Fibroblast of gingiva (primary cell): ENCODE results near the gene PRRT2.
"Not testable (repeated sequence)": the region's sequence is repeated elsewhere in the genome, so short reads cannot be mapped to it uniquely, and the experiment has no call there.

Experiments
- DNase-seq: peaks from one replicate; pipeline ENCODE4 v3.0.0-alpha.2; 2011; ENCODE audit warnings: low read depth

Gene PRRT2

GRCh38 chr16:29811896-29812665 lies at the start of gene PRRT2:
TSS of gene PRRT2 (plus strand) at chr16:29812193. CDS start at chr16:29813055, 862 bp downstream.
- DNase-seq = peak; percentile 54

GRCh38 chr16:29763326-29763725 lies 48.7 kb upstream of the PRRT2 start:
- DNase-seq = no peak

GRCh38 chr16:29765167-29766032 lies 46.6 kb upstream of the PRRT2 start:
- no peak for DNase-seq

DNA sequence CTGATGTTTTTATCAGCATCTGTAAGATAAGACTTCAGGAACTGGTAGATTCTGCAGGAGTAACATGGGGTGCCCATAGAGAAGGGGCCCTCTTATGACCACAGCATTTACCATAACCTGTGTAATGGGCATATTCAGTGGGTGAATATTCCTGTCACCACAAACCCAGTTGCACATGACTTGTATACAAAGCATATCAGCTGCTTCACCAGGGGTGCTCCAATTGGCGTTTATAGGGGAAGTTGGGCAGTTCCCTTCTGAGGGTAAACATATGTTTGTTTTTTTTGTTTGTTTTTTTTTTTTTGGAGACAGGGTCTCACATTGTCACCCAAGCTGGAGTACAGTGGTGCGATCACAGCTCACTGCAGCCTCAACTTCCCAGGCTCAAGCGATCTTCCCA lies 45.4 kb upstream of the PRRT2 start:
- no peak for DNase-seq

DNA sequence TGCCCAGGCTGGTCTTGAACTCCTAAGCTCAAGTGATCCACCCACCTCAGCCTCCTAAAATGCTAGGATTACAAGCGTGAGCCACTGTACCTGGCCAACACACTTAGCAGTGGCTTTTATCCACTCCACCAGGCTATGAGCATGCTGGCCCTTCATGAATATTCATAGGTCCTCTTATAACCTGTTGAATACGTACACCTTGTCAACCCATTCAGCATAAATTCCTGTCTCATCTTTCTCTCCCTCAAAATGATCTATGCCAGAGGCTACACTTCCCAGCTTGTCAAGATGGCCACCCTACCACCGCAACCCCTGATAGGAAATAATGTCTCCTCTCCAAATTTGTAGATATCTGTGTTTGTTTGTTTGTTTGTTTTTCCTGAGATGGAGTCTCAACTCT lies 44.9 kb upstream of the PRRT2 start:
- DNase-seq = no peak

- DNase-seq = no peak
These were observed 42.5 kb upstream of the PRRT2 start for GRCh38 chr16:29769507-29769906.

DNA sequence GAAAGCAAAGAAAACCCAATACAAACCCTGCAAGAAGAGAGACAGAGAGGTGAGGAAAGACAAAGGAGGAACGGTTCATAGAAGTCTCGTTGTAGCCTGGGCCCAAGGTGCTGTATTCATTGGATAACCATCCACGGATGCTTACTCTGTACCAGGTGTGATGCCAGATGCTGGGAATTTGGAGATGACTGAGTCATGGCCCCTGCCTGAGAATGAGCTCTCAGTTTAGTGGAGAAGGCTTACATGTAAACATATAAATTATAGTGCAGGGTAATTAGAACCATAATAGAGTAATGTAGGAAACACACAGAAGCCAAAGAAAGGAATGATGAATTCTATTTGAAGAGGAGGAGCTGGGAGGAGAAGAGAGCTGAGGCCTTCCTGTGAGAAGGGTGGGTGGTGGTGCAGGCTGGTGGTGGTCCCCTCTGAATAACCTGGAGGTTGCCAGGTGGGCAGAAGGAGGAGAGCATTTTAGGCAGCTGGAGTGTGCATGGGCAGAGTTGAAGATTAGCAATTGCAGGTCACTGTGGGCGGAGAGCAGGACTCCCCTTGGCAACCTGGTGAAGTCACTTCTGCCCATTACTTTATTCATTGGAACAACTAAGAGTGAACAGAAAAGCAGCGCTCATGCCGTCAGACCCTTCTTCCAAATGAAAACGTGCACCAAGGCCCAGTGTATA lies 41.6 kb upstream of the PRRT2 start:
- DNase-seq = no peak

GRCh38 chr16:29772330-29772729 lies 39.7 kb upstream of the PRRT2 start:
- not testable (repeated sequence) for DNase-seq

DNA sequence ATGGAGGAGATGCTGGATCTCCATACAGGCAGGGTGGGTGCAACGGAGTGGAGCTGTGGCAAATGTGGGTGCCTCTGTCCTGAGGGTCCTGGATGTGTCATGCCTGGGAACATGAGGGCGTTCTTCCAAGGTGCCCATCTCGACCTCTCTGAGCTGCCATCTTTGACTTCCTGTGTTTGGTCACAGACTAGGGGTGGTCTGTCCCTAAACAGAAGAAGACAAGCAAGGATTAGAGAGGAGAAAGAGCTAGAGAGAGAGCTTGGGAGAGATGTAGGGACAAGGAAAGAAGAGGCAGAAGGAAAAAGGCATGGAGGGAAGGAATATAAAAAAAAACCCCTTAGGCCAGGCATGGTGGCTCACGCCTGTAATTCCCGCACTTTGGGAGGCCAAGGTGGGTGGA lies 37.3 kb upstream of the PRRT2 start:
- no peak for DNase-seq

- DNase-seq = no peak
These were observed 36.1 kb upstream of the PRRT2 start for GRCh38 chr16:29775742-29776408.

DNA sequence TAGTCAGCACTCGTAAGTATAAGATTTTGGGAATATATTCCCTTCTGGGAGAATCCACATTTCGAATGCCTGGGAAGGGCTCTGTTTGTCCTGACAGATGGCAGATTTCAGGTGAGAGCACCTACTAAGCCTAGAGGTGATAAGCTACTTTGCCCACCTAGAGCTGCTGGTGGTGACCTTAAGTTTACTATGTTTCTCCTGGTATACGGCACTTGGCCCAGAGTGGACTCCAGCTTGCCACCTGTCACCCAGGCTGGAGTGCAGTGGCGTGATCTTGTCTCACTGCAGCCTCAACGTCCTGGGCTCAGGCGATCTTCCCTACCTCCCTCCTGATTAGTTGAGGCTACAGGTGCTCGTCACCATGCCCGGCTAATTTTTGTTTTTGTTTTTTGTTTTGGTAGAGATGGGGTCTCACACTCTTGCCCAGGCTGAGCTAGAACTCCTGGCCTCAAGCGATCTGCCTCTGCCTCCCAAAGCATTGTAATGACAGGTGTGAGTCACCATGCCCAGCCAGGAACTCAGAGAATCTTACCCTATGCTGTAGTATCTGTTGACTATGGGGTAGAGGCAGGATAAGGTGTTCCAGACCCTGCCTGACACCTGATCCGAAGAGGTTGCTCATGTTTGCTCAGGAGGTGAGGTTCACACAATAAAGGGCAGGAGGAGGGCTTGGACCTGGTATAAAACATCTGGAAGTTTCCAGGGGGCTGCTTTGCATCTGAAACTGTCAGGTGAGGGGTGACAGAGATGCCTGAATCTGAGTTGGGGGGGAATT lies 34.2 kb upstream of the PRRT2 start, which contains the start of gene ZG16:
ZG16 (plus strand) TSS at position 681 of the 775 bp plus-strand sequence. CDS start 1,011 bp downstream, outside the sequence.
- DNase-seq = no peak

- no peak for DNase-seq
These were observed 32.5 kb upstream of the PRRT2 start for GRCh38 chr16:29779474-29779873.

GRCh38 chr16:29783094-29783953 lies 28.7 kb upstream of the PRRT2 start:
- DNase-seq = not testable (repeated sequence)

DNA sequence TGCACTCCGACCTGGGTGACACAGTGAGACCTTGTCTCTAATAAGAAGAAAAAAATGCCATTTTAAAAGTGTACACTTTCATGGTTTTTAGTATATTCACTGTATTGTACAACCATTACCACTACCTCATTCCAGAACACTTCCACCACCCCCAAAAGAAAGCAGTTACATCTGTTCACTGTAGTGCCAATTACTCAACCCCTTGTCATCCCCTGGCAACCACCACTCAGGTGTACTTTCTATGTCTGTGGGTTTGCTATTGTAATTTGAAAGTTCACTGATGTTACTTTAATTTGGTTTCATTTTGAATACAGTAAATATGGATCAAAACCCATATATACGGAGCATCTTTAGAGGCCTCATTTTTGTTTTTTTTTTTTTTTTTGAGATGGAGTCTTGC lies 27.8 kb upstream of the PRRT2 start:
- DNase-seq = no peak

DNA sequence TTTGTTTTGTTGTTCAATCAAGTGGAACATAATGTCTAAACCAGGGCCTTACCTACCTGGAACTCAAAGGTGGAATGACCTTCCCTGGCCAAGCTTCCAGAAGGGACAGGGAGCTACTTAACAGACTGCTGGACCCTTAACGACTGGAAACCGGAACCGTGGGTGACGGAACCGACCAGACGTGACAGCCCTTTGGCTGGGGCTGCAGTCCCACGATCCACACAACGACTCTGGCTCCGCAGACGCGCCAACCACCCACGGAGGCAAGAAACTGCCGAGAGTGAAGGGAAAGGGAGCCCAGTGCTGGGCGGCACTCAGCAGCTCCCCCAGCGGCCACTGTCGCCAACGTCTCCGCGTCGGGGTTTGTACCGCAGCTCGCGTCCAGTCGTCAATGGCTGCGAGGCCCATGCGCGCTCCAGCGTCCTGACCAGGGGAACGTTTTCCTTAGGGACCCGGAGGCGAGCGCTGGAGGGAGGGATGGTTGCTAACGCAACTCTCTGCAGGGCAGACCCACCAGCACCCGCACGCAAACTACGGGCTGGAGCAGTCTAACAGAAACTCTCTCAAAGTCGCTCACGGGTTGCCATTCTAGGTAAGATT lies 27.0 kb upstream of the PRRT2 start:
- peak; percentile 52 for DNase-seq

DNA sequence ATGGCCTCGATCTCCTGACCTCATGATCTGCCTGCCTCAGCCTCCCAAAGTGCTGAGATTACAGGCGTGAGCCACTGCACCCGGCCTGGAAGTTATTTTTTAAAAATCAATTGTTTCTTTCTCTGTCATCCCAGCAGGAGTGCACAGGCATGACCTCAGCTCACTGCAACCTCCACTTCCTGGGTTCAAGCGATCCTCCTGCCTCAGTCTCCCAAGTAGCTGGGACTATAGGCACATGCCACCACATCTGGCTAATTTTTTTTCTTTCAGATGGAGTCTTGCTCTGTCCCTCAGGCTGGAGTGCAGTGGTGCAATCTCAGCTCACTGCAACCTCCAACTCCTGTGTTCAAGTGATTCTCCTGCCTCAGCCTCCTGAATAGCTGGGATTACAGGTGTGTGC lies 24.8 kb upstream of the PRRT2 start:
- DNase-seq = not testable (repeated sequence)

- DNase-seq = no peak
These were observed 22.2 kb upstream of the PRRT2 start for GRCh38 chr16:29789775-29790182.

DNA sequence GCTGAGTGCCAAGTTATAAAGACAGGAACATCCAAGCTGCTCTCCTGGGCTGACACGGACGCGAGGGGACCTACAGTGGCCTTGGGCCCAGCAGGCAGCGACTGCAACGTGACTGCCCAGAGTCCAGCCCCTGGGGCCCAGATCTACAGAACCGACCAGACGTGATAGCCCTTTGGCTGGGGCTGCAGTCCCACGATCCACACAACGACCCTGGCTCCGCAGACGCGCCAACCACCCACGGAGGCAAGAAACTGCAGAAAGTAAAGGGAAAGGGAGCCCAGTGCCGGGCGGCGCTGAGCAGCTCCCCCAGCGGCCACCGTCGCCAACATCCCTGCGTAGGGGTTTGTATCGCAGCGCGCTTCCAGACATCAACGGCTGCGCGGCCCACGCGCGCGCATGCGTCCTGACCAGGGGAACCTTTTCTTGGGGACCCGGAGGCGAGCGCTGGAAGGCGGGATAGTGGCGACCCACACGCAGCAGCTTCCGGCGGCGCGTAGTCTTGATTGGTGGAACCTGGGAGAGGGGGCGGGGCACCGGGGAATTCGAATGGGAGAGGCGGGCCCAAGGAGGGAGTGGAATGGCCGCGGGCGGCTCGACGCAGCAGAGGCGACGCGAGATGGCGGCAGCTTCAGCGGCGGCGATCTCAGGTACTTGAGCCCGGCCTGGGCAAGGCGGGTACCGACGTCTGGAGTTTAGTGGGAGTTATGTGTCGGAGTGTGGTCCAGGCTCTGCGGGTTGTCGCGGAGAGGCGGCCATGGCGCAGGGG lies 21.6 kb upstream of the PRRT2 start, which contains the start of gene KIF22:
KIF22 (plus strand) TSS at position 569 of the 766 bp plus-strand sequence; CDS start at position 578, 9 bp downstream.
- DNase-seq = peak; percentile 98
